H1 (cell line): Measurements from ENCODE around the gene VOPP1. TPM values are rescaled to one million over a fixed set of nuclear protein-coding genes. Genes with fewer than 3 reads are reported as not detected.

Experiments
- CTCF ChIA-PET: fragments of 300-600 bp; sonication (Branson Sonifier 250); formaldehyde crosslinking; loops from one replicate; lab custom pipeline; 2021; ENCODE audit not compliant: partially characterized antibody; lab: Charles Lee
- POLR2A ChIA-PET: fragments of 300-600 bp; sonication (Branson Sonifier 250); formaldehyde crosslinking; loops from one replicate; lab custom pipeline; 2021; ENCODE audit warnings: inconsistent platforms; ENCODE audit not compliant: partially characterized antibody; lab: Charles Lee
- DNase-seq, 2 experiments: peaks; one replicate each; pipeline versions ENCODE4 v3.0.0 to v3.0.0-alpha.2; 2010 to 2022; ENCODE audit warnings: low spot score in 2 of 2, low read depth in 1 of 2, mixed read lengths in 1 of 2
- FAIRE-seq: peaks from 2 replicates; lab custom pipeline; 2011; peaks lifted over from hg19 to GRCh38; lab: Jason Lieb, UNC
- H2AFZ ChIP-seq: 2 replicates; pipeline ENCODE4 v1.8.1; 2012; ENCODE audit warnings: low read length, inconsistent platforms
- H2AK5ac ChIP-seq: 2 replicates; pipeline ENCODE4 v1.6.1; 2013; ENCODE audit warnings: low read depth, low read length
- H2BK120ac ChIP-seq: replicated peaks from 2 replicates; pipeline ENCODE3; 2013; ENCODE audit warnings: low read depth, low read length, inconsistent platforms
- H2BK12ac ChIP-seq: 2 replicates; pipeline ENCODE4 v1.6.1; 2013; ENCODE audit warnings: low read depth, low read length
- H2BK15ac ChIP-seq: 2 replicates; pipeline ENCODE4 v1.6.1; 2013; ENCODE audit warnings: low read length
- H2BK20ac ChIP-seq: 2 replicates; pipeline ENCODE4 v1.6.1; 2013; ENCODE audit warnings: low read length
- H2BK5ac ChIP-seq: 2 replicates; pipeline ENCODE4 v1.6.1; 2013; ENCODE audit warnings: low read depth, low read length
- H3K14ac ChIP-seq: 2 replicates; pipeline ENCODE4 v1.6.1; 2013; ENCODE audit warnings: inconsistent platforms; ENCODE audit not compliant: insufficient read length
- H3K18ac ChIP-seq: 2 replicates; pipeline ENCODE4 v1.6.1; 2013; ENCODE audit warnings: low read length; ENCODE audit errors: extremely low read depth
- H3K23ac ChIP-seq: 2 replicates; pipeline ENCODE4 v1.6.1; 2013; ENCODE audit warnings: inconsistent platforms; ENCODE audit not compliant: insufficient read length
- H3K23me2 ChIP-seq: 2 replicates; pipeline ENCODE4 v1.6.1; 2013; ENCODE audit warnings: low read depth, low read length
- H3K27ac ChIP-seq: 2 replicates; pipeline ENCODE4 v1.6.1; 2011; ENCODE audit warnings: low read depth, low read length, inconsistent platforms
- H3K27me3 ChIP-seq, 4 experiments: replicated peaks in 1 of 4; 1 replicate in 1 of 4; 2 replicates in 3 of 4; pipeline versions ENCODE4 v1.6.1 to v1.8.1; 2011 to 2013; ENCODE audit warnings: low read length in 3 of 4, mild to moderate bottlenecking in 3 of 4, inconsistent platforms in 2 of 4, mixed read lengths in 2 of 4, moderate library complexity in 1 of 4; ENCODE audit not compliant: control insufficient read depth in 3 of 4, insufficient read depth in 3 of 4; ENCODE audit errors: extremely low read depth in 1 of 4
- H3K36me3 ChIP-seq, 4 experiments: 2 replicates each; pipeline versions ENCODE4 v1.6.1 to v1.8.1; 2011 to 2013; ENCODE audit warnings: mild to moderate bottlenecking in 4 of 4, low read length in 3 of 4, moderate library complexity in 2 of 4, control low read depth in 1 of 4, inconsistent platforms in 1 of 4; ENCODE audit not compliant: insufficient read depth in 4 of 4, control insufficient read depth in 2 of 4
- H3K4ac ChIP-seq: replicated peaks from 2 replicates; pipeline ENCODE3; 2013; ENCODE audit warnings: low read length, low read depth, mixed read lengths, inconsistent platforms; ENCODE audit not compliant: insufficient read length
- H3K4me1 ChIP-seq, 4 experiments: replicated peaks in 1 of 4; 1 replicate in 1 of 4; 2 replicates in 3 of 4; pipeline versions ENCODE4 v1.6.1 to v1.8.1; 2011 to 2013; ENCODE audit warnings: low read length in 3 of 4, inconsistent platforms in 2 of 4, mixed read lengths in 1 of 4; ENCODE audit not compliant: insufficient read depth in 4 of 4, control insufficient read depth in 3 of 4
- H3K4me2 ChIP-seq, 2 experiments: 2 replicates each; pipeline versions ENCODE4 v1.6.1 to v1.8.1; 2011 to 2013; ENCODE audit warnings: low read depth in 2 of 2, low read length in 2 of 2, control low read depth in 1 of 2, inconsistent platforms in 1 of 2, mild to moderate bottlenecking in 1 of 2; ENCODE audit not compliant: insufficient read depth in 1 of 2
- H3K4me3 ChIP-seq, 4 experiments: fragments of 200-600, 300-600 bp in 1 of 4; sonication (generic), shearing (Covaris generic), sonication (Bioruptor Twin) in 1 of 4; 2 replicates each; pipeline versions ENCODE4 v1.5.1 to v1.8.1; 2011 to 2016; ENCODE audit warnings: low read length in 4 of 4, low read depth in 3 of 4, control low read depth in 2 of 4, inconsistent platforms in 2 of 4, mild to moderate bottlenecking in 2 of 4, mixed read lengths in 1 of 4, moderate library complexity in 1 of 4; ENCODE audit not compliant: insufficient read depth in 2 of 4; ENCODE audit errors: extremely low read depth in 1 of 4
- H3K56ac ChIP-seq: replicated peaks from 2 replicates; pipeline ENCODE3; 2013; ENCODE audit warnings: low read depth, mild to moderate bottlenecking, mixed read lengths, low read length, inconsistent platforms; ENCODE audit not compliant: insufficient read length
- H3K79me1 ChIP-seq: 2 replicates; pipeline ENCODE4 v1.6.1; 2013; ENCODE audit warnings: low read depth, low read length, control low read depth
- H3K79me2 ChIP-seq, 2 experiments: 2 replicates each; pipeline versions ENCODE4 v1.6.1 to v1.8.1; 2012 to 2013; ENCODE audit warnings: low read length in 2 of 2, mild to moderate bottlenecking in 2 of 2, inconsistent platforms in 1 of 2; ENCODE audit not compliant: insufficient read depth in 2 of 2, control insufficient read depth in 1 of 2
- H3K9ac ChIP-seq, 4 experiments: replicated peaks in 1 of 4; 1 replicate in 1 of 4; 2 replicates in 3 of 4; pipeline versions ENCODE4 v1.6.1 to v1.8.1; 2011 to 2013; ENCODE audit warnings: low read depth in 3 of 4, low read length in 3 of 4, control low read depth in 2 of 4, mild to moderate bottlenecking in 2 of 4, moderate library complexity in 2 of 4, inconsistent platforms in 1 of 4; ENCODE audit errors: extremely low read depth in 1 of 4
- H3K9me3 ChIP-seq, 2 experiments: 2 replicates each; pipeline versions ENCODE4 v1.6.1 to v1.8.1; 2012 to 2013; ENCODE audit warnings: mild to moderate bottlenecking in 2 of 2, moderate library complexity in 2 of 2, control low read depth in 1 of 2, inconsistent platforms in 1 of 2, low read depth in 1 of 2, low read length in 1 of 2, mixed read lengths in 1 of 2; ENCODE audit not compliant: insufficient read depth in 2 of 2
- H4K20me1 ChIP-seq, 2 experiments: replicated peaks in 1 of 2; 2 replicates each; pipeline versions ENCODE3 to v1.8.1; 2011 to 2013; ENCODE audit warnings: inconsistent platforms in 2 of 2, low read length in 2 of 2, mild to moderate bottlenecking in 1 of 2; ENCODE audit not compliant: insufficient read depth in 2 of 2, control insufficient read depth in 1 of 2
- H4K5ac ChIP-seq: 2 replicates; pipeline ENCODE4 v1.6.1; 2013; ENCODE audit warnings: low read length, low read depth, mixed read lengths, inconsistent platforms; ENCODE audit not compliant: insufficient read length
- H4K8ac ChIP-seq: 2 replicates; pipeline ENCODE4 v1.8.0; 2013; ENCODE audit warnings: mild to moderate bottlenecking, moderate library complexity, low read length, inconsistent platforms; ENCODE audit not compliant: insufficient read depth; ENCODE audit errors: extremely low read depth
- H4K91ac ChIP-seq: replicated peaks from 2 replicates; pipeline ENCODE3; 2013; ENCODE audit warnings: low read length, mixed read lengths, inconsistent platforms; ENCODE audit not compliant: insufficient read length
- ATF2 ChIP-seq: IDR thresholded peaks from 2 replicates; pipeline ENCODE4 v1.6.1; 2012; ENCODE audit warnings: low read length, inconsistent platforms
- BCL11A ChIP-seq, 2 experiments: IDR thresholded peaks; one replicate each; pipeline ENCODE4 v1.6.1; 2011; ENCODE audit warnings: low read depth in 2 of 2, low read length in 2 of 2, mild to moderate bottlenecking in 2 of 2
- BRCA1 ChIP-seq: IDR thresholded peaks from 2 replicates; pipeline ENCODE4 v1.6.1; 2012; ENCODE audit warnings: low read depth, low read length, improper control_type of control experiment
- CBX5 ChIP-seq: fragments of 300-800, 300-1000 bp; sonication (generic); IDR thresholded peaks from 2 replicates; pipeline ENCODE4 v1.7.1; 2016; ENCODE audit warnings: antibody characterized with exemption, low read length, low read depth
- GTF2F1 ChIP-seq: IDR thresholded peaks from 2 replicates; pipeline ENCODE4 v1.6.1; 2012; ENCODE audit warnings: low read depth, low read length, improper control_type of control experiment, borderline replicate concordance
- KDM4A ChIP-seq: IDR thresholded peaks from one replicate; pipeline ENCODE4 v1.7.1; 2012; ENCODE audit warnings: low read depth, mild to moderate bottlenecking, moderate library complexity, low read length, inconsistent platforms; ENCODE audit not compliant: severe bottlenecking
- RFX5 ChIP-seq: IDR thresholded peaks from 2 replicates; pipeline ENCODE4 v1.6.1; 2011; ENCODE audit warnings: low read depth, low read length, improper control_type of control experiment, borderline replicate concordance
- SP1 ChIP-seq: IDR thresholded peaks from 2 replicates; pipeline ENCODE4 v1.6.1; 2011; ENCODE audit warnings: low read depth, low read length
- SP4 ChIP-seq: IDR thresholded peaks from 2 replicates; pipeline ENCODE4 v1.6.1; 2012; ENCODE audit warnings: low read length, inconsistent platforms
- TEAD4 ChIP-seq: IDR thresholded peaks from 2 replicates; pipeline ENCODE4 v1.6.1; 2012; ENCODE audit warnings: low read depth, low read length, inconsistent platforms, mixed read lengths
- WGBS, 2 experiments: shearing (Covaris generic) in 1 of 2; methylation state at CpG; one replicate each; pipeline versions ENCODE4 v1.1.6 to v1.1.7; 2013 to 2015; ENCODE audit warnings: low lambda C conversion rate in 2 of 2, mixed read lengths in 2 of 2, inconsistent platforms in 1 of 2, low coverage in 1 of 2, missing lambda C conversion rate in 1 of 2; ENCODE audit not compliant: insufficient replicate concordance in 2 of 2, insufficient coverage in 1 of 2, insufficient read length in 1 of 2; ENCODE audit errors: extremely low coverage in 1 of 2, missing lambda C conversion rate in 1 of 2; 5-methylcytosine and 5-hydroxymethylcytosine counted together
- polyA plus RNA-seq, 7 experiments: library from polyadenylated mRNA; depleted of rRNA in 3 of 7; stranded (reverse) in 5 of 7; unstranded in 2 of 7; fragments of >200 nt in 5 of 7; fragments of 200-250 nt in 2 of 7; gene quantifications; 1 replicate in 5 of 7; 2 replicates in 1 of 7; 4 replicates in 1 of 7; pipeline versions ENCODE4 v1.2.1 to v1.2.3, GENCODE V29; 2011 to 2013; ENCODE audit warnings: missing spikeins in 2 of 7, mixed read lengths in 2 of 7
- total RNA-seq: library from RNA; stranded (reverse); fragmentation: NEBNext Ultra II Directional; extraction: Animal tissue kit (Norgen Biotek cat#: 25700); gene quantifications from 2 replicates; pipeline ENCODE4 v1.2.1, GENCODE V29; 2021
- TF ChIP-seq, protein P1 (sequence below): IDR thresholded peaks from 2 replicates; pipeline ENCODE4 v1.6.1; 2012; ENCODE audit warnings: inconsistent platforms

The VOPP1 gene
- total and polyA plus RNA-seq, 2 of the 8 experiments (the other 6 are each of a cell fraction or from before 2014, with no cell fraction given) = 44.7 to 83.0 TPM

DNA sequence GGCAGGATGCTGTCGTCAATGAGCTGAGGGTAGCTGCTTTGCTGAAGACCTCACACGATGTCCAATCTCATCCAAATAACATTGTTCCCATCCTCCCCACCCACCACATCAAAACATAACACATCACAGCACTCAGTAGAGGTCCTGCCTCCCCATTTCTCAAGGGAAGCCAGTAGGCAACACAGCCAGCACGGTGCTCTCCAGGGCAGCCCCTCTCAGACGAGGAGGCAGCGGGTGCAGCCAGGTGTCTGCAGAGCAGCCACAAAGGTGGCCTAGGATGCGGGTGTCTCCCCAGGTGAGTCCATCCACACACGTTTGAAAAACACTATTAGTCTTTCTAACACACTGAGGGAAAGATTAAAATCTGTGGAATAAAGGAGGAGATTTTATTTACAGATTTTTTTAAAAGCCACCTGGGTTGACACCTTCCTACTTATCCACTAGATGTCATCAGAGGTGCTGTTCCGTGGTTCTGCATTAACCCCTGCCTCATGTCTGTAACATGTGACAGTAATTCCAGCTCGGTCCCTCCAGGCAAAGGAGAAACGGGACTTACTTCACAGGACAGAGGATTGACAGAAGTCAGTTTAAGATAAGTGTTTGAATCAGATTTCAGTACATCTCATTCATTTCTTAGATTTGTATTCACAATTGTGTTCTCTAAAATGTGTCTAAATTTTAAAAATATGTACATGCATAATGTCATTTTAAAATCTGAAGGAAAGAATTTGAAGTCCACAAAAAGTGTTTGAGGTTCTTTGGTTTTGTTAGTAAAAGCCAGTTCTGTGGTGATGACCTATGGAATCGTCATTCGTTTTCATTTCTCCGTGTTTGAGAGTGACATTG is 139.1 kb downstream of the VOPP1 start:
- no peak for DNase-seq
- Histone ChIP-seq H3K4me3 (no peak overlapping the region), H4K20me1 (no peaks in the 10 kb centered on the region), H3K36me3 (no peaks in the 10 kb centered on the region), H2BK120ac (no peak overlapping the region), H3K23ac (no peak overlapping the region), H3K23me2 (no peaks in the 10 kb centered on the region), H3K4me2 (no peak overlapping the region), H4K8ac (no peak overlapping the region), H2BK5ac (no peak overlapping the region), H3K14ac (no peak overlapping the region), H3K9ac (no peak overlapping the region), H3K27ac (no peak overlapping the region), H2AFZ (no peak overlapping the region), H3K9me3 (no peaks in the 10 kb centered on the region), H3K4ac (no peak overlapping the region), H2BK15ac (no peak overlapping the region), H3K79me2 (no peaks in the 10 kb centered on the region), H3K56ac (no peak overlapping the region), H2AK5ac (no peak overlapping the region), H2BK12ac (peak overlapping the region; percentile 44; the same call in 1 of the 2 replicates), H4K91ac (no peak overlapping the region), H3K79me1 (no peaks in the 10 kb centered on the region), H3K4me1 (no peaks in the 10 kb centered on the region; a peak in 1 of 7 replicates), H3K27me3 (no peaks in the 10 kb centered on the region), H2BK20ac (no peak overlapping the region), H4K5ac (no peak overlapping the region), H3K18ac (no peak overlapping the region)
- POLR2A ChIA-PET = interaction anchor here (1.0 kb wide), 1 partner anchor 89 kb away, joined by 3 read pairs; no protein-coding TSS in a partner anchor
- WGBS, 2 experiments = 76% methylated on average over 13 of the region's 13 CpGs; no CpG with 5 or more reads in 1 of the 2 experiments
- CTCF ChIA-PET = interaction anchor here (0.6 to 5.2 kb wide), 23 partner anchors 9 to 884 kb away, joined by 3 to 23 read pairs (median 3); no protein-coding TSS in a partner anchor
- peak; percentile 66 for FAIRE-seq
- TF ChIP-seq SP1 (no peak), BRCA1 (no peak), KDM4A (no peak), RFX5 (no peak), BCL11A (IDR thresholded peaks at IDR 0.05; ENCODE audit: low read depth in 2 of 2, low read length in 2 of 2) (no peak), TEAD4 (no peak), CBX5 (no peak), GTF2F1 (no peak), SP4 (no peak), ATF2 (no peak)
- TF ChIP-seq, protein P1, sequence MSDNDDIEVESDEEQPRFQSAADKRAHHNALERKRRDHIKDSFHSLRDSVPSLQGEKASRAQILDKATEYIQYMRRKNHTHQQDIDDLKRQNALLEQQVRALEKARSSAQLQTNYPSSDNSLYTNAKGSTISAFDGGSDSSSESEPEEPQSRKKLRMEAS = peak; percentile 70
